Endothelial cell of umbilical vein (primary cell): ENCODE results near the gene DENND4A. TPM values are rescaled to one million over a fixed set of nuclear protein-coding genes. Genes with fewer than 3 reads are reported as not detected.

ENCODE experiments used
- BruUV-seq: library from RNA; stranded (reverse); fragments of 400-500 nt; replicated peaks from 2 replicates; lab custom pipeline; 2021; lab: Mats Ljungman, UMichigan
- CTCF ChIA-PET: fragments of 300-600, 350-600 bp; sonication (Branson Sonifier 250); formaldehyde crosslinking; loops from one replicate; lab custom pipeline; 2021; ENCODE audit warnings: antibody characterized with exemption, inconsistent platforms; lab: Charles Lee
- POLR2A ChIA-PET: fragments of 300-600, 350-600 bp; sonication (Branson Sonifier 250); formaldehyde crosslinking; loops from one replicate; lab custom pipeline; 2021; ENCODE audit warnings: antibody characterized with exemption, inconsistent platforms; lab: Charles Lee
- DNase-seq: peaks from one replicate; pipeline ENCODE4 v3.0.0-alpha.2; 2011; ENCODE audit warnings: low read depth, low spot score
- FAIRE-seq: peaks from 2 replicates; lab custom pipeline; 2011; peaks lifted over from hg19 to GRCh38; lab: Jason Lieb, UNC
- H2AFZ ChIP-seq: 2 replicates; pipeline ENCODE4 v1.6.0; 2012; ENCODE audit warnings: low read depth, low read length, control low read depth, inconsistent platforms
- H3K27ac ChIP-seq: 2 replicates; pipeline ENCODE4 v1.5.1; 2011; ENCODE audit warnings: low read depth, mild to moderate bottlenecking, control low read depth, low read length, moderate library complexity; ENCODE audit not compliant: insufficient read depth
- H3K27me3 ChIP-seq, 2 experiments: 2 replicates each; pipeline versions ENCODE4 v1.6.0 to v1.6.1; 2011; ENCODE audit warnings: low read length in 2 of 2, mixed read lengths in 1 of 2; ENCODE audit not compliant: control insufficient read depth in 2 of 2, insufficient read depth in 2 of 2
- H3K36me3 ChIP-seq, 2 experiments: 2 replicates in 1 of 2; 3 replicates in 1 of 2; pipeline ENCODE4 v1.5.1; 2011; ENCODE audit warnings: low read length in 2 of 2, mild to moderate bottlenecking in 1 of 2, moderate library complexity in 1 of 2; ENCODE audit not compliant: control insufficient read depth in 2 of 2, insufficient read depth in 2 of 2; ENCODE audit errors: extremely low read depth in 1 of 2
- H3K4me1 ChIP-seq: 3 replicates; pipeline ENCODE4 v1.5.1; 2011; ENCODE audit warnings: mild to moderate bottlenecking, low read length; ENCODE audit not compliant: control insufficient read depth, insufficient read depth; ENCODE audit errors: extremely low read depth
- H3K4me2 ChIP-seq: 2 replicates; pipeline ENCODE4 v1.6.1; 2011; ENCODE audit warnings: low read length, control low read depth, mixed read lengths; ENCODE audit not compliant: insufficient read depth
- H3K4me3 ChIP-seq, 3 experiments: fragments of 200-600 bp in 1 of 3; sonication (generic), shearing (Covaris generic) in 1 of 3; replicated peaks in 1 of 3; 2 replicates each; pipeline ENCODE4 v1.5.1; 2011 to 2016; ENCODE audit warnings: control low read depth in 3 of 3, low read length in 3 of 3, mild to moderate bottlenecking in 2 of 3, inconsistent platforms in 1 of 3, low read depth in 1 of 3, moderate library complexity in 1 of 3; ENCODE audit not compliant: insufficient read depth in 1 of 3
- H3K79me2 ChIP-seq: 2 replicates; pipeline ENCODE4 v1.6.0; 2012; ENCODE audit warnings: low read length, inconsistent platforms; ENCODE audit not compliant: control insufficient read depth, insufficient read depth
- H3K9ac ChIP-seq: replicated peaks from 2 replicates; pipeline ENCODE3; 2011; ENCODE audit warnings: low read length, control low read depth; ENCODE audit not compliant: insufficient read depth; ENCODE audit errors: extremely low read depth
- H3K9me1 ChIP-seq: replicated peaks from 3 replicates; pipeline ENCODE4 v1.6.0; 2011; ENCODE audit warnings: mild to moderate bottlenecking, low read length; ENCODE audit not compliant: control insufficient read depth, insufficient read depth; ENCODE audit errors: extremely low read depth
- H3K9me3 ChIP-seq: replicated peaks from 2 replicates; pipeline ENCODE4 v1.5.1; 2012; ENCODE audit warnings: low read length, inconsistent platforms; ENCODE audit not compliant: control insufficient read depth, insufficient read depth
- H4K20me1 ChIP-seq: replicated peaks from 2 replicates; pipeline ENCODE3; 2011; ENCODE audit warnings: mild to moderate bottlenecking, low read length; ENCODE audit not compliant: control insufficient read depth, insufficient read depth; ENCODE audit errors: extremely low read depth
- CTCF ChIP-seq, 2 donors: IDR thresholded peaks; 1 replicate in 1 of 2; 2 replicates in 1 of 2; pipeline ENCODE4 v1.5.1; 2011; ENCODE audit warnings: low read length in 2 of 2, mild to moderate bottlenecking in 2 of 2, moderate library complexity in 2 of 2, control low read depth in 1 of 2, inconsistent platforms in 1 of 2, low read depth in 1 of 2; ENCODE audit not compliant: insufficient read depth in 1 of 2; ENCODE audit errors: extremely low read depth in 1 of 2
- EZH2 ChIP-seq: IDR thresholded peaks from 2 replicates; pipeline ENCODE4 v1.6.1; 2012; ENCODE audit warnings: borderline replicate concordance, low read depth, mild to moderate bottlenecking, moderate library complexity, low read length, inconsistent platforms; ENCODE audit not compliant: severe bottlenecking
- FOS ChIP-seq: IDR thresholded peaks from 2 replicates; pipeline ENCODE4 v1.6.1; 2011; ENCODE audit warnings: mild to moderate bottlenecking, low read length, moderate library complexity, borderline replicate concordance; ENCODE audit not compliant: insufficient read depth
- GATA2 ChIP-seq: IDR thresholded peaks from 2 replicates; pipeline ENCODE4 v1.7.0; 2011; ENCODE audit warnings: low read depth, mild to moderate bottlenecking, moderate library complexity, mixed read lengths, low read length; ENCODE audit not compliant: insufficient read length, insufficient read depth
- JUN ChIP-seq: IDR thresholded peaks from 2 replicates; pipeline ENCODE4 v1.6.1; 2011; ENCODE audit warnings: borderline replicate concordance, low read depth; ENCODE audit not compliant: insufficient read length, insufficient read depth
- MAX ChIP-seq: IDR thresholded peaks from 2 replicates; pipeline ENCODE4 v1.6.1; 2011; ENCODE audit not compliant: insufficient read depth, insufficient read length
- MYC ChIP-seq: IDR thresholded peaks from one replicate; pipeline ENCODE4 v1.6.1; 2011; ENCODE audit warnings: mild to moderate bottlenecking, low read depth, low read length
- POLR2A ChIP-seq: IDR thresholded peaks from 2 replicates; pipeline ENCODE4 v1.6.1; 2012; ENCODE audit warnings: low read depth, mild to moderate bottlenecking, control low read depth, low read length
- POLR2AphosphoS5 ChIP-seq: IDR thresholded peaks from 2 replicates; pipeline ENCODE4 v1.6.1; 2012; ENCODE audit warnings: low read depth, mild to moderate bottlenecking, control low read depth, low read length, moderate library complexity; ENCODE audit not compliant: insufficient read depth
- dilution Hi-C: fragments of 300-500 bp; cut with MboI; formaldehyde crosslinking; loops from one replicate; pipeline ENCODE4 v1.15.0; 2019; ENCODE audit warnings: low sequenced_read_pairs; ENCODE audit not compliant: extremely low pct_ligation_motif_present
- intact Hi-C: fragments of 100-400 bp; cut with micrococcal nuclease; formaldehyde crosslinking; loops from one replicate; pipeline ENCODE4 v1.10.0; 2022
- polyA plus RNA-seq, 4 experiments: library from polyadenylated mRNA; depleted of rRNA in 3 of 4; stranded (reverse) in 3 of 4; unstranded in 1 of 4; fragments of >200 nt; gene quantifications; 2 replicates each; pipeline versions ENCODE4 v1.2.1 to v1.2.3, GENCODE V29; 2011 to 2012; ENCODE audit warnings: missing spikeins in 1 of 4
- total RNA-seq: library from RNA; stranded (reverse); gene quantifications from 2 replicates; pipeline ENCODE4 v1.2.3, GENCODE V29; 2021

The DENND4A gene
- total and polyA plus RNA-seq, 2 donors (not counting 3 experiments of a cell fraction or from before 2014, with no cell fraction given): 5.7 to 22.2 TPM

- H3K4me3 ChIP-seq: no peak overlapping the region
- peaks cover 4% of the 10 kb centered on the region for H3K4me1 ChIP-seq
- no peaks in the 10 kb centered on the region for H3K36me3 ChIP-seq
- H4K20me1 ChIP-seq: no peaks in the 10 kb centered on the region
- FAIRE-seq: no peak
- H3K9me3 ChIP-seq: no peaks in the 10 kb centered on the region
- dilution Hi-C loops: no loop called here
- BruUV-seq: no TSS peak
- TF ChIP-seq FOS (no peak), POLR2AphosphoS5 (no peak), EZH2 (no peak), JUN (no peak), MAX (no peak), GATA2 (no peak), MYC (no peak), CTCF (IDR thresholded peaks at IDR 0.05; ENCODE audit: extremely low read depth in 1 of 2, insufficient read depth in 1 of 2, low read depth in 1 of 2, low read length in 2 of 2) (no peak), POLR2A (no peak)
- no peak for DNase-seq
- intact Hi-C loops: no loop called here
- CTCF ChIA-PET: interaction anchor here (0.7 kb wide), 1 partner anchor 30 kb away, joined by 3 read pairs; no protein-coding TSS in a partner anchor
- H3K27me3 ChIP-seq: no peaks in the 10 kb centered on the region
- H3K9me1 ChIP-seq: no peaks in the 10 kb centered on the region
- no peak overlapping the region for H3K27ac ChIP-seq
- H3K9ac ChIP-seq: no peak overlapping the region
- peak overlapping the region; percentile 72 for H2AFZ ChIP-seq
- H3K79me2 ChIP-seq: no peaks in the 10 kb centered on the region
- no peak overlapping the region for H3K4me2 ChIP-seq
- POLR2A ChIA-PET: no interaction called here
Observed at GRCh38 chr15:65827065-65827464, 35.0 kb upstream of the DENND4A start.
